CD4-positive, alpha-beta T cell treated with Interleukin-12 subunit alpha and Interleukin-12 subunit beta, for 1 hour (primary cell): ENCODE data around the gene MOB2.

Experiments
- DNase-seq: peaks from one replicate; pipeline ENCODE4 v3.0.0-alpha.2; 2020

MOB2 gene

DNA sequence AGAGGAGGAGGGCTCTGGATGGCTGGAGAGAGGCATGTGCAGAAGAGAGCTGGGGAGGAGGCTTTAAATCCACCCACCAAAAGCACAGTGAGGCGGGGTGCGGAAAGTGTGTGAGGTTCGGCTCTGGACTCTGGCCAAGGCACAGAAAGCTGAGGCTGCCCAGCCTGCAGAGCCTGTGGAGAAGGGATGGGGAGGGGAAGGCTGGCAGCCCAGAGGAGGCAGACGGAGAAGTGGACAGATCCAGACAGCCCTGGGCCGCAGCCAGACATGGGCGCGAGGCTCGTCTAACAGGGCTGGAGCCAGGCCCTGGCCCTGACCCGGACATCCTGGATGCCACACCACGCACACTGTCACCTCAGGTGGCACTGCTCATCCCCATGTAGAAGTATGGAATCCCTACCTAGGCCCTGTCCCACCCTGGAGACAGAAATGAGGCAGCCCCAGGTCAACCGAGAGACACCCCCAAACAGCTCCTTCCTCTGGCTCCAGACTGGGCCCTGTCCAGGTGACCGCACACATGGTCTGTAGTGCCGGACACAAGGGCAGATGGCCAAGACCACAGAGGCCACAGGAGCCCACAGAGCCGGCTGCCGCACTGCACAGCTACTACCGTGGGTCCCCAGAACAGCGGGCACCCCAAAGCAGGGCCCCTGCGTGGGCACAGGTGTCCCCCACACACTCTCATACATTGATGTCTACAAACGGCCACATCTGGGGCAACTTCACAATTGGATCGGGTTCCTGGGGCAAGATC, 16.6 kb upstream of the MOB2 start:
- DNase-seq: no peak

DNA sequence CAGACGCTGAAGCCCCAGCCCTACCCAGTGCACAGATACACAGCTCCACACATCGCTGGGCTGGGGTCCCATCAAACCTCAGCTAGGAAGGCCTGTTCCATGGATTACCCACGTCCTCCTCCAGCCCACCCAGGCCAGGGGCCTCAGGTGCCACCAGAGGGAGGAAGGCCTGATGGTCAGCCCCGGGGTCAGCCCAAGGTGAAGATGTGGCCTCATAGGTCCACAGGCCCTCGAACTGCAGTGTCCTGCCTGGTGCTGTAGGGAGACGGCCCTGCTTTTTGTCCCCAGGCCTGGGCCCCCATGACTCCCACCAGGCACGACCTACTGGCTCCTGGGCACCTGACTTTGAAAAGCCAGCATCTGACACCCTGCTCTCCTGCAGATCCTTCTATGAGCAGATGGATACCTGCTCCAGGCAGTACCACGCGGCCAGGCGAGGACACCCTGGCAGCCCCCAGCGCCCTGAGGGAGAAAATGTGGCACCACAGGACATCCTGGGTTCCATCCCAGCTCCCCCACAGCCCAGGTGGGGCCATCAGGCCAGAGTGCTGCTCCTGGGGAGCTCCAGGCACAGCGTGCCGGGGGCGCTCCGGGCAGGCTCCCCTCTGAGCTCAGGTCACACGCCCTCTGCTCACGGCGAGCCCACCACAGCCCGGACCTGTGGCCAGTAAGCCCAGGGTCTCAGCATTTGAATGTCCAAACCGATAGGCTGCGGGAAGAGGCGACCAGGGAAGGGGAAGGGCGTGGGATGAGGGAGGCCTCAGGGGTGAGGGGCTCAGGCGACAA, 15.8 kb upstream of the MOB2 start:
- no peak for DNase-seq

DNA sequence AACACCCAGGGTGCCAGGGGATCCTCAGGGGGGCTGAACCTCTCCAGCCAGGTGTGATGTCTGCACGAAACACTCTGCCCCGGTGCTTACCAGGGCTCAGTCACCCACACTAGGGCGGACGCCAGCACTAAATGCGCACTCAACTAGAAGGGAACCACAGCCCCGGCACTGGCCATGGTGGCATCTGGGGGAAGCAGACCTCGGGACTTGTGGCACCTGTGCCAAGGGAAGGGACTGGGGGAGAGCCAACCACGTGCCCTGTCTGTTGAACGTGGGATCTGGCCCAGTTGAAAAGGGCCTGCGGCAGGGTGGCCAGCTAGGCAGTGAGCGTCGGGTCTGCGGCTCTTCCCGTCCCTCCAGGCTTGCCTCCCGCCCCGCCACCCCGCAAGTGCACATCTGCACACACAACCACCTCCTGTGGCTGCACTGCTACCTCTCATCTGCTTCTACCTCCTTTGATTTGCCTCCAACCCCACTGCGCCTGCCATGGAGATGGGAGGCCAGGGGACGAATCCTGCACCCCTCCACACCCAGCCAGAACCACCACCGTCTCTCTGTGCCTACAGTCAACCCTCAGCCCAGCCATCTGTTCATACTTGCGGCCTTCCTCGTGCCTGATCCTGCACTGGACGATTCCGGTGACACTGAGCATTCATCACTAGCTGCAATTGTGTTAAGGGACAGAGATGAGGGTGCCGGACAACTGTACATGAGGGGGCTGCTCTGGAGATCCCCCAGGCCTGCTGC, 15.0 kb upstream of the MOB2 start:
- DNase-seq: no peak

DNA sequence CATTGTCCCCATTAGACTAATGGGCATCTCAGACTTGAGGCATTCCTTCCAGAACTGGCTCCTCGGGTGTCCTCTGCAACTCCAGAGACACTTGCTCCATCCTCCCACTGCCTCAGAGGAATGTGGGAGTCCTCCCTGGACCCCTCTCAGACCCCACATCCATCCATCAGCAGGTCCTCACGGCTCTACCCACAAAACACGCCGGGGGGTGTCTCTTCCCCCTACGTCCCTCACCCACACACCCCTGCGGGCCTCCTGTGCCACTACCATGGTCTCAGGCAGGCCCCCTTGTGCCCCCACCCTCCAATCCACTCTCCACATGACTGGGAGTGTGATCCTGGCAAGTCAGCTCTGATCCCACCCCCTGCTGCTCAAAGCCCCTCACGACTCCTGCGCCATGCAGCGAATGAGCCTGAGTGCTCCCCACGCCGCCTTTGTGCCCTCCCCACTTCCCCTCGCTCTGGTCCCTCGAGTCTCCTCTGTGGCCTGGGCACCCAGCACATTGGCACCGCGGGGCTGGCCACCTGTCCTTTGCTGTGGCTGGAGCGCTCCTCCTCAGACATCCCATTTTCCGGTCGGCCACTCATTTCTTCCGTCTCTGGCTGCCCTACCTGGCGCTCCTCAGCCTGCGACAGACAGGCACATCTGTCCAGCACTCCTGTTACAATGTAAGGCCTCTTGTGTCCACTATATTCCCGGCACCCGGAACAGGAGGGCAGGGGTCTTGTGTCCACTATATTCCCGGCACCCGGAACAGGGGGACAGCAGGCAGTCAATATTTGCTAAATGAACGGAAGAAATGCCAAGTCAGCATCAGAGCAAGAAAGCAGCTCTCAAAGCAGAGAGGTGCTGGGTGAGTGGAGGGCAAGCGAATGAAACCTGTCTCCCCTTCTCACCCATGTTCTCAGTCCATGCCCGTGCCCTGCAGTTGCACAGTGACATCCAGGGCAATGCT, 14.2 kb upstream of the MOB2 start:
- DNase-seq: no peak

DNA sequence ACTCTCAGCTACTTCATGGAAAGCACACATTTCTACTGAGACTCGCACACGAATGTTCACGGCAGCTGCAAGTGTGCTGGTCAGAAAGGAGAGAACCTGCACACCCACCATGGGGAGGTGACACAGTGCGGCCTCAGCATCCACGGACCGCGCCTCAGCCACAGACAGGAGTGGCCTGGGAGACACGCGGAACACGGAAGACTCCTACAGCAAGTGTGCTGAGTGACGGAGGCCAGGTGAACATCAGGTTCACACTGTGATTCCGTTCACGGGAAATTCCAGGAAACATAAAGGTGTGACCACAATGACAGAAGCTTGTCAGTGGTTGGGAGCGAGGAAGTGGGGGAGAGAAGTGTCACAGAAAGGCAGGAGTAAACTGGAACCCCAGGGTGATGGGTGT, 13.3 kb upstream of the MOB2 start:
- no peak for DNase-seq

DNA sequence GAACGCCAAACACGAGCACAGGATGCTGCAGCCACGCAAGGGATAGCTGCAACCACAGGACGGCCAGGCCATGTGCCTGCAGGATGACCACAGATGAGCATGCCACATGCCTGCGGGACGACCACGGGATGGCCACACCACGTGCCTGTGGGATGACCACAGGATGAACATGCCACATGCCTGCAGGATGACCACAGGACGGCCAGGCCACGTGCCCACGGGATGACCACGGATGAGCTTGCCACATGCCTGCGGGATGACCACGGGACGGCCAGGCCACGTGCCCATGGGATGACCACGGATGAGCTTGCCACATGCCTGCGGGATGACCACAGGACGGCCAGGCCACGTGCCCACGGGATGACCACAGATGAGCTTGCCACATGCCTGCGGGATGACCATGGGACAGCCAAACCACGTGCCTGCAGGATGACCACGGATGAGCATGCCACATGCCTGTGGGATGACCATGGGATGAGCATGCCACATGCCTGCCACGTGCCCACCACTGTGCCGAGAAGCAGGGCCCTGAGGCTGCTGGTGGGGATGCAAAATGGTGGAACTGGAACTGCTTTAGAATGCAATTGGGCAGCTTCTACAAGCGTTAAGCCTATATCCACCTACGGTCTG, 12.8 kb upstream of the MOB2 start:
- DNase-seq: no peak

DNA sequence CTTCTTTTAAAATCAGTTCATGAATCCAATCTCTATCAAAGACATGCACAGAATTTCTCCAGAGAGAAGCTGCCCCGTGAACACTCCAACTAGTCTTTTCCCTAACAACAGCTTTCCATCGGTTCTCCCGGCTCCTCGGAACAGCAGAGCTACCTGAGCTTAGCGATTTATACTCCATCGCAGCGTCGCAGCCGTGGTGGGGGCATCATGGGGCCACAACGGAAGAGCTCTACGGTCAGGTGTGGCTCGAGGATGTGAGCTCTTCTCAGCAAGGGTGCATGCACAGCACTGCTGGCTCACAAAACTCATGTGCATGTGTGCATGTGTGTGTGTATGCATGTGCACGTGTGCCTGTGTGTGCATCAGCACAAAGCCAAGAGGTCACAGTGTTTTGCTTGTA, 11.7 kb upstream of the MOB2 start:
- no peak for DNase-seq

DNA sequence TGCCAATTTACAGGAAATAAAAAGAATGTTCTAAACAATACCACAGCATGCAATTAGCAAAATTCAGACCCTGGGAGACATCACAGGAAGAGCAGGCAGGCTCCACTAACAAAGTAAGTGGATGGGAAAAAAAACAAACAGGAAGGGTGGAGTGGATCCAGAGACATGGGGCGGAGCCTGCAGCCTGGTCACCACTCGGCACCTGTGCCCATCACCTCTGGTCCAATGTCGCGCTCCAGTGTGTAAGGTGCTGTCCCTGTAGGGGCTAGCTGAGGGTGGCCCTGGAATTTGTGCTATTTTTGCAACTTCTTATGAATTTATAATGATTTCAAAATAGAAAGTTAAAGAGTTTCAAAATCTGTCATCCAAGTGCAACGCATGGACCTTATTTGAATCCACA, 11.0 kb upstream of the MOB2 start:
- no peak for DNase-seq

DNA sequence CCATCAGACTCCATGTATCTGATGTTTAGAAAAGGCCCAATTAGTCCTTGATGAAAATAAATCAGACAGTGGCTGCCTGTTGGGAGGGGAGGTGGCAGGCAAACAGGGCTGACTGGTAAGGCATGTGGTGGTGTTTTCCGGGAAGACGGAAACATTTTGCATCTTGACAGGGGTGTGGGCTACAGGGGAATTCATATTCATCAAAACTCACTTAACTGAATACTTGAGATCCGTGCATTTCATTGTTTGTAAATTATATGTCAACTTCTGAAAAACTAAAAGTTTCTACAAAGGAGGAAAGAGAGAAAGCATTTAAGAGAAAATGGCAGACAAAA, 10.1 kb upstream of the MOB2 start:
- DNase-seq: no peak

DNA sequence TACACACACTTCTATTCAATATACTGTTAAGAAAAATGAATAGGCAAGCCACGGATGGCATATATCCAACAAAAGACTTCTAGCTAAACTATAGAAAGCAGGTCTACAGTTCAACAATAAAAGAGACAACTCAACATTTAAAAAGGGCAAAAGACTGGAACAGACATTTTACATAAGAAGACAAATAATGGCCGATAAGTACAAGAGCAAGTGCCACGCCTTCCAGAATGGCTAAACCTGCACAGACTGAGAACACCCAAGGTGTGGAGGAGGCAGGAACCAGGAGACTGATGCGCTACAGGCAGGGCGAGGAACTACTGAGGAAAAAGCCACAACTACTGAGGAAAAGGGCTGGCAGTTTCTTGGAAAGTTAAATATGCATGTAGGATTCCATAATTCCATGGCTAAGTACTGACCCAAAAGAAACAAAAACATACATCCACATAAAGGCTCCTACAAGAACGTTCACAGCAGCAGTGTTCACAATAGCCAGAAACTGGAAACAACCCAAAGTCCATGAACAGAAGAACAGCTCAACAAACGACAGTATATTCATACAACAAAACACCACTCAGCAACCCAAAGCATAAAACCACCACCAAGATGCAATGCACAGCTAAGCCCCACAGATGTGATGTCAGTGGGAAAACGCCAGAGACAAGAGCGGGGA, 9.6 kb upstream of the MOB2 start:
- DNase-seq: no peak

DNA sequence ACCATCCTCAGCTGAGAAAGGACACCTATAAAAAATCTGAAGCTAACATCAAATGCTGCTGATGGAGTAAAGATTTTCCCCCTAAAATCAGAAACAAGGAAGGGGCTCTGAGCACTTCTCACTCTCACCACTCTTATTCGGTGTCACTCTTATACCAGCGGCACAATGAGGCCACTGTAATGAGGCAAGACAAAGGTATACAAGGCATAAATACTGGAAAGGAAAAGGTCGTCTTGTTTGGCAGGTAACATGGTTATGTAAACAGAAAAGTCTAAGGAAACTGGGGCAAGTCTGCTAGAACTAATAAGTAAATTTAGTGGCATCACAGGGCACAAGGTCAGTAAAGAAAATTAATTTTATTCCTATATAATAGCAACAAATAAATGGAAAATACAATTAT, 8.1 kb upstream of the MOB2 start:
- no peak for DNase-seq

DNA sequence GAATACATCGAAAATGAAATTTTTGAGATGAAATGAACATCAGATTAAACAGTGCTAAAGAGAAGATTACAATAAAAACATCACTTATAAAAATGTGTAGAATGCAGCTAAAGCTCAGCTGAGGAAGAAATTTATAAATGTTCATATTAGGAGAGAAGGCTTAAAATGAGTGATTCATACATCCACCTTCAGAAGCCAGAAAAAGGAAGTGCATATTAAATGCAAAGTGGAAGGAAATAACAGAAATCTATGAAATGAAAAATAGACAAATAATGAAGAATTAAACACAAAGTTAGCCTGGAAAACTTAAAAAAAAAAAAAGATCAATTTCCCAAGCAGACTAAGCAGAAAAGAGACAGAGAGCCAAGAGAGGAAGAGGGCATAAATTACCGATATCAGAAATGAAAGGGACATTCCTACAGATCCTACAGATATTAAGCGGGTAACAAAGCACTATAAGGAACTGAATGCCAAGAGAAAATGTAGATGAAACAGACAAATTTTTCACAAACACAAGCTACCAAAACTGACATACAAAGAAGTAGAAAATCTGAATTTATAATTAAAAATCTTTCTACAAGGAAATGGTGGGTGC, 7.2 kb upstream of the MOB2 start:
- no peak for DNase-seq

DNA sequence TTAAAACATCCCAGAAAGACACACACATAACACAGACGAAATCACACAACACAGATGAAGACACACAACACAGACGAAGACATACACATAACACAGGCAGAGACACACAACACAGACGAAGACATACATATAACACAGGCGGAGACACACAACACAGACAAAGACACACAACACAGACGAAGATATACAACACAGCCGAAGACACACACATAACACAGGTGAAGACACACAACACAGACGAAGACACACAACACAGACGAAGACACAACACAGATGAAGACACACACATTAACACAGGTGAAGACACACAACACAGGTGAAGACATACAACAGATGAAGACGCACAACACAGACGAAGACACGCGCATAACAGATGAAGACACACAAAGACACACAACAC, 4.8 kb upstream of the MOB2 start:
- DNase-seq: no peak

DNA sequence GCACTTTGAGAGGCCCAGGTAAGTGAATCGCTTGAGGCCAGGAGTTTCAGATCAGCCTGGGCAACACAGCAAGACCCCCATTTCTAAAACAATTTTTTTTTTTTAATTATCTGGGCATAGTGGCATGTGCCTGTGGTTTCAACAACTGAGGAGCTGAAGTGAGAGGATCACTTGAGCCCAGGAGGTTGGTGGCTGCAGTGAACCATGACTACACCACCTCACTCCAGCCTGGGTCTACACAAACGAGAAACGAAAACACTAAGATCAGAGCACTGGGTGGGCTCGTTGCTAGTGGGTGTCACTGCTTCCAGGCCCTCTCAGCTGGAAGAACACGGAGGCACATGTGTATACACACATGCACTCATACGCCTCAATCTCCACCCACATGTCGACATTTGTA, 4.1 kb upstream of the MOB2 start:
- DNase-seq: no peak

DNA sequence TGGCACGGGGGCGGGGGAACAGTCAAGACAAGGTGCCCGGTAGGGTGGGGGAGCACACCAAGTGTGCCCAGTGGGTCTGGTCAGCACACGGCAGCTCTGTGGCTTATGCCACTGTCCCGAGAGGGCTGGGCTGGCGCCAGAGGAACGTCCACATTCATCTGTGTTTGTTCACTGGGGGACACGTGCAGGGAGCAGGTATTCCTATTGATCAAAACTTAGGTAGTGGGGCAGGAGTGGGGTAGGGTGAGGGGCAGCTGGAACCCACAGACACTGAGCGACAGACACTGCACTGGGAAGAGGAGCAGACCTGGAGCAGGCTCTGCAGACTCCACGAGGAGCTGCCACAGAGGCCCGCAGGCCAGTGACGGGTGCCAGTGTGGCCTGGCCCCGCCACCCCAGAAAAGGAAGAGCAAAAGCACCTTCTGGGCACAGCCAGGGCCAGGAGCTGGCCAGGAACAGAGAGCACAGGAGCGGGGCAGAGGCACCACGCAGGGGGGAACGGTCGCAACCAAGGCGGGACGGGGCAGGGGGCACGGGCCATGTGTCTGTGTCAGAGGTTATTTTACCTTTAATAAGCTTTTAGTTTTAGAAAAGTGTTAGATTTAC, 2.1 kb upstream of the MOB2 start:
- no peak for DNase-seq

DNA sequence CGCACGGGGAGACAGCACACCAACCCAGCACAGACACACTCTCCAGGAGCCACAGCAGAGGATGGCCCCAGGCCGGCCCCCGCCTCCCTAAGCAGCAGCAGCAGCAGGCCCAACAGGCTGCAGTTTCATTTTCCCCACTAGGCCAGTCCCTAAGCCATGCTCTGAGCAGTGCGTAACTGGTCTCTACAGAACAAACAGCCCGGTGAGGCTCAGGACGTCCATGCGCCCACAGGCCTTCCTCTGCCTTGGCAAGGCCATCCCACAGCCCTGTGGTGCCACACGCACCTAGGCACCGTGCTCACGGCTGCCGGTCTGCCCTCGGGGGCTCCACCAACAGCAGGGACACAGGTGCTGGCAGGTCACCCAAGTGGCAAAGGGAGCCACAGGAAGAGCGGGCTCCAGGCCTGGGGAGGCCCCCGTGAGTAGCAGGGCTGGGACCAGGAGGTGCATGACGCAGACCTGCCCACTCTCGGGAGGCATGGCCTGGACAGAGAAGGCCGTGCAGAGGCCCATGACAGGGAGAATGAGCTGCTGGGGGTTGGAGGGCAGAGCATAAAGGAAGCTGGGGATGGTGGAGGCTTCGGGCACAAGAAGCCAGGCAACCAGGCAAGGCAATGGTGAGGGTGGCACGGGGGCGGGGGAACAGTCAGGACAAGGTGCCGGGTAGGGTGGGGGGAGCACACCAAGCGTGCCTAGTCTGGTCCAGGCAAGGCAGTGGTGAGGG, 1.4 kb upstream of the MOB2 start:
- no peak for DNase-seq

DNA sequence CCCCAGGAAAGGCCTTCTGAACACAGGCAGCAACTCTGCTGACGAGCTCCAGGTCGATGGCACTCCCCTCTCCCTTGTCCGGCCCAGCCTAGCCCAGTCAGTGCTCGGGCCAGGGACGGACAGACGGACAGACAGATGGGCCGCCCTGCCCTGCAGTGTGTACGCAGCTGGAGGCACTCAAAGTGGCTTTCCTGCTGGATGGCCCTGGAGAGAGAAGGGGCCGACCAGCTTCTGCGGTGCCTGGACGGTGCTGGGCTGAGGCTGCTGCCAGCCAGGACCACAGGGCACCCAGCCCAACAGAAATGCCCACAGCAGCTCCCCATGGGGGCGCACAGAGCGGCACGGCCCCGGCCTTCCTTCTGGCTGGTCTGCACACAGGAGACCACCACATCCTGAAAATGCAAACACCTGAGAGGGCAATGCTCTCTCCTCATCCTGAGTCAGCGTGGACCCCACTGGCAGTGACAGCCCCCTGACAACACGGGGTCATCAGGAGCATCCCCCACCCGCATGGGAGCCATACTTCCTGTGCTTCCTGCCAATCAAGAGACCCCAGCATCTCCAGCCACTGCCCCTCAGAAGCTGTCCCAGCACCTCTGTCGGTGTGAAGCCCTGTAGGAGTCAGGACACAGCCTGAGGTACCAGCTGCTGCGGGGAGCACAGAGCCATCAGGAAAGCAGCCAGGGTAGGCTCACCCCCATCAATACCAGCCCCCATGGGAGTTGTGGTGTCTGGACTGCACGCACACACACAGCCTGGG, 692 bp upstream of the MOB2 start:
- DNase-seq: no peak

DNA sequence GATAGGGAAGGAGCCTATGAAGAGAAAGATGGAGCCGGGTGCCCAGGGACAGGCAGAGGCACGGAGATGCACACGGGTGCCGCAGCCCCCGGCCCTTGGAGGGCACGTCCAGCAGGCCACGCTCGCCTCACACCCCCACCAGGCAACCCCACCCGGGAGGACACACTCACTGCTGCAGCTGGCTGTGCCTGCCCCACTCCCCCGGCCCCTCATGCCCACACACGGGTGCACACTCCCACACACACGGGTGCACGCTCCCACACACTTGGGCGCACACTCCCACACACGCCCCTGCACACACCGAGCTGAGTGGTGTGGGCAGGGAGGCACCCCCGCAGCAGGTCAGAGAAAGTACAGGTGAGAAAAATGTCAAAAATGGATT, 1.1 kb downstream of the MOB2 start:
- no peak for DNase-seq

DNA sequence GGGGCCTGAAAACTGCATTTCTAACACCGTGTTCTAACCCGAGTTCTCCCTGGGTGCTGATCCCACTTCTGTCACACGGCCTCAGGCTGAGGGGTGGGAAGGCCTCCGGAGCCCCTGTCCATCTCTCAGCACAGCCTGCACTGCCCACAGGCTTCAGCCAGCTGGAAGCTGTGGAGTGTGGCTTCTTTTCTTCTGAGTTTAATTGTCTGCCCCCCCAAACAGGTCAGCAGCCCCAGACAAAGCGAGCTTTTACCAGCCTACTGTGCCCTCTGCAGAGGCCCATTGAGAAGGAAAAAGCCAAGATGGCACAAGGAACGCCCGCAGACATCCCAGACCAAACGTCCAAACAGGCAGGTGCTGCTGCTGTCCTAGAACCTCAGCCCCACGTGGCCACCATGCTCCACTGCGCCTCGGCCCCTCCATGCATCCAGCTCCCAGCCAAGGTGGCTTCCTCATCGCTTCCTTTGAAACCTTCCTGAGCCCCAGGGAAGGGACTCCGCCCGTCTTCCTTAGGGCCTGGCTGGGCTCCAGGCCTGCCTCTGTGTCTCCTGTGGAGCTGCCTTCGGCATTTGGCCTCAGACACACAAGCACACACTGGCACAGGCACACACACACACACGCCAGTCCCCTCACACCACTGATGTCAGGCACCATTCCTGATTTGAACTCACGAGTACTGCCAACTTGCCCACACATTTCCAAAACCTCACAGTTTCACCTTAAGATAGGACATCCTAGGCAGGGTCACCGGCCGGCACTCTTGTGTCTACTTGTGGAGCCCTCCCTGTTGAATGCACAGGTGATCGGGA, 1.7 kb downstream of the MOB2 start:
- no peak for DNase-seq
